WTC11 (cell line): ENCODE data around the gene PTGS1. TPM values are rescaled to one million over a fixed set of nuclear protein-coding genes. Genes with fewer than 3 reads are reported as not detected.

Experiments used
- ATAC-seq: fragments of 200-7000 bp; cut with Tn5 transposase; 2 replicates; pipeline ENCODE4 v1.10.0; 2021; ENCODE audit warnings: mild to moderate bottlenecking, moderate library complexity
- CTCF ChIA-PET: fragments of 300-600 bp; sonication (Branson Sonifier 250); formaldehyde crosslinking; loops from one replicate; lab custom pipeline; 2021; ENCODE audit warnings: antibody characterized with exemption; lab: Charles Lee
- POLR2A ChIA-PET: fragments of 350-600 bp; sonication (Branson Sonifier 250); formaldehyde crosslinking; loops from one replicate; lab custom pipeline; 2021; ENCODE audit warnings: antibody characterized with exemption; lab: Charles Lee
- DNase-seq: peaks from one replicate; pipeline ENCODE4 v3.0.0; 2021; ENCODE audit warnings: low spot score
- H3K27ac Mint-ChIP-seq: 2 replicates; pipeline ENCODE4 v1.8.0; 2021; ENCODE audit warnings: mixed read lengths
- H3K27me3 Mint-ChIP-seq: 2 replicates; pipeline ENCODE4 v1.8.0; 2021; ENCODE audit warnings: low read depth, mild to moderate bottlenecking, moderate library complexity, mixed read lengths
- H3K36me3 Mint-ChIP-seq: 2 replicates; pipeline ENCODE4 v1.8.0; 2021; ENCODE audit warnings: mixed read lengths
- H3K4me1 Mint-ChIP-seq: 2 replicates; pipeline ENCODE4 v1.8.0; 2022; ENCODE audit warnings: mixed read lengths
- H3K4me3 Mint-ChIP-seq: 2 replicates; pipeline ENCODE4 v1.8.0; 2021; ENCODE audit warnings: mild to moderate bottlenecking, moderate library complexity, mixed read lengths
- H3K9me3 Mint-ChIP-seq: 2 replicates; pipeline ENCODE4 v1.8.0; 2021; ENCODE audit warnings: mixed read lengths
- FOXJ3 ChIP-seq: sonication (generic); formaldehyde crosslinking; IDR thresholded peaks from 2 replicates; pipeline ENCODE4 v1.9.0; 2021; ENCODE audit warnings: missing genetic modification reagents, mild to moderate bottlenecking, borderline replicate concordance
- GTF2I ChIP-seq: fragments of 250-450 bp; sonication (Bioruptor Pico); conservative IDR thresholded peaks from 2 replicates; pipeline ENCODE4 v1.4.0; 2021; ENCODE audit warnings: mild to moderate bottlenecking
- KAT7 ChIP-seq: sonication (generic); formaldehyde crosslinking; IDR thresholded peaks from 2 replicates; pipeline ENCODE4 v1.8.1; 2023; ENCODE audit warnings: missing genetic modification reagents, mild to moderate bottlenecking, borderline replicate concordance
- NFATC4 ChIP-seq: fragments of 250-450 bp; sonication (Bioruptor Pico); IDR thresholded peaks from 2 replicates; pipeline ENCODE4 v1.9.0; 2021; ENCODE audit warnings: mild to moderate bottlenecking
- PRRX2 ChIP-seq: fragments of 250-450 bp; sonication (Bioruptor Pico); IDR thresholded peaks from 2 replicates; pipeline ENCODE4 v1.8.0; 2021; ENCODE audit warnings: mild to moderate bottlenecking
- RELA ChIP-seq: sonication (generic); formaldehyde crosslinking; IDR thresholded peaks from 2 replicates; pipeline ENCODE4 v1.8.1; 2022; ENCODE audit warnings: missing genetic modification reagents, mild to moderate bottlenecking, borderline replicate concordance
- TCF7 ChIP-seq: sonication (generic); formaldehyde crosslinking; IDR thresholded peaks from 2 replicates; pipeline ENCODE4 v1.8.0; 2022; ENCODE audit warnings: mild to moderate bottlenecking, low read depth, missing genetic modification reagents, moderate library complexity
- ZNF317 ChIP-seq: sonication (generic); formaldehyde crosslinking; IDR thresholded peaks from 2 replicates; pipeline ENCODE4 v1.8.1; 2023; ENCODE audit warnings: low read depth, mild to moderate bottlenecking, moderate library complexity, missing genetic modification reagents, borderline replicate concordance
- ZNF671 ChIP-seq: fragments of 250-450 bp; sonication (Bioruptor Pico); IDR thresholded peaks from 2 replicates; pipeline ENCODE4 v1.8.0; 2021; ENCODE audit warnings: mild to moderate bottlenecking
- total RNA-seq: library from RNA; stranded (reverse); gene quantifications from 3 replicates; pipeline ENCODE4 v1.2.3, GENCODE V29; 2021
- TF ChIP-seq, protein P1 (sequence below): sonication (generic); formaldehyde crosslinking; IDR thresholded peaks from 2 replicates; pipeline ENCODE4 v1.8.1; 2022; ENCODE audit warnings: missing genetic modification reagents, borderline replicate concordance
- TF ChIP-seq, protein P2 (sequence below): sonication (generic); formaldehyde crosslinking; IDR thresholded peaks from 2 replicates; pipeline ENCODE4 v1.8.1; 2023; ENCODE audit warnings: mild to moderate bottlenecking, missing genetic modification reagents
- TF ChIP-seq, protein P3 (sequence below): sonication (generic); formaldehyde crosslinking; IDR thresholded peaks from 2 replicates; pipeline ENCODE4 v1.8.1; 2022; ENCODE audit warnings: low read depth, mild to moderate bottlenecking, moderate library complexity, missing genetic modification reagents, borderline replicate concordance
- TF ChIP-seq, protein P4 (sequence below): sonication (generic); formaldehyde crosslinking; conservative IDR thresholded peaks from 2 replicates; pipeline ENCODE4 v1.8.1; 2023; ENCODE audit warnings: mild to moderate bottlenecking, low read depth, missing genetic modification reagents, moderate library complexity
- TF ChIP-seq, protein P5 (sequence below): fragments of 250-450 bp; sonication (Bioruptor Pico); IDR thresholded peaks from 2 replicates; pipeline ENCODE4 v2.1.2; 2022; ENCODE audit warnings: mild to moderate bottlenecking, moderate library complexity
- TF ChIP-seq, protein P6 (sequence below): fragments of 250-450 bp; sonication (Bioruptor Pico); IDR thresholded peaks from 2 replicates; pipeline ENCODE4 v1.9.0; 2021; ENCODE audit warnings: mild to moderate bottlenecking
- TF ChIP-seq, protein P7 (sequence below): fragments of 250-450 bp; sonication (Bioruptor Pico); IDR thresholded peaks from 2 replicates; pipeline ENCODE4 v1.9.0; 2021; ENCODE audit warnings: mild to moderate bottlenecking, borderline replicate concordance
- TF ChIP-seq, protein P8 (sequence below): sonication (generic); formaldehyde crosslinking; IDR thresholded peaks from 2 replicates; pipeline ENCODE4 v1.8.1; 2023; ENCODE audit warnings: mild to moderate bottlenecking, missing genetic modification reagents, moderate library complexity
- TF ChIP-seq, protein P9 (sequence below): sonication (generic); formaldehyde crosslinking; IDR thresholded peaks from 2 replicates; pipeline ENCODE4 v1.8.0; 2022; ENCODE audit warnings: mild to moderate bottlenecking, missing genetic modification reagents

The PTGS1 gene
- total RNA-seq, 1 experiment from 2014 or later, result 1.0 TPM

DNA sequence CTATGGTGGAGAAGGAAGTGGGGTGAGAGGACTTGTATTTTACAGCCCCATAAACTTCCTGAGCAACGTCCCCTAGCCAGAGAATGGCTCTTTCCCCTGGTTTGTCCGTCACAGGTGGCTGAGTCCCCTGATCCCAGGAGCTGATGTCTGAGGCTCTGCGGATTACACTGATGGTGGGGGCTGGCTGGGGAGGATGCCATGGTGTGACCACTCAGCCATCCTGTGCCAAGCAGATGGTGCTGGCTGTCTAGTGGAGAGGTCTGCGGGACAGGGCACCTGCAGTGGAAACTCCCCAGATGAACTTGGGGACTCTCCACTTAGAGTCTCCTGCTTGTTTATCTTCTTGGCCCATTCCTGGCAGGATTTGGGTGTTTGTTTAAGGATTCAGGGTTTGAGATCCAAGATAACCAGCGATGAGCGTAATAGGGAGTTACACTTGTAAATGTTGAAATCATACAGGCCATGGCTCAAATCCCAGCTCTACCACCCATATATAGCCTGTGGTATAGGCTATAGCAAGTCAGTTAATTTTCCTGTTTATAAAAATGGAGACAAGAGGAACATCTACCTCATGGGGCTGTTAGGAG is 4.7 kb upstream of the PTGS1 start (continued):
- TF ChIP-seq, protein P1, sequence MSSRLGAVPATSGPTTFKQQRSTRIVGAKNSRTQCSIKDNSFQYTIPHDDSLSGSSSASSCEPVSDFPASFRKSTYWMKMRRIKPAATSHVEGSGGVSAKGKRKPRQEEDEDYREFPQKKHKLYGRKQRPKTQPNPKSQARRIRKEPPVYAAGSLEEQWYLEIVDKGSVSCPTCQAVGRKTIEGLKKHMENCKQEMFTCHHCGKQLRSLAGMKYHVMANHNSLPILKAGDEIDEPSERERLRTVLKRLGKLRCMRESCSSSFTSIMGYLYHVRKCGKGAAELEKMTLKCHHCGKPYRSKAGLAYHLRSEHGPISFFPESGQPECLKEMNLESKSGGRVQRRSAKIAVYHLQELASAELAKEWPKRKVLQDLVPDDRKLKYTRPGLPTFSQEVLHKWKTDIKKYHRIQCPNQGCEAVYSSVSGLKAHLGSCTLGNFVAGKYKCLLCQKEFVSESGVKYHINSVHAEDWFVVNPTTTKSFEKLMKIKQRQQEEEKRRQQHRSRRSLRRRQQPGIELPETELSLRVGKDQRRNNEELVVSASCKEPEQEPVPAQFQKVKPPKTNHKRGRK, result no peak
- TF ChIP-seq, protein P2, sequence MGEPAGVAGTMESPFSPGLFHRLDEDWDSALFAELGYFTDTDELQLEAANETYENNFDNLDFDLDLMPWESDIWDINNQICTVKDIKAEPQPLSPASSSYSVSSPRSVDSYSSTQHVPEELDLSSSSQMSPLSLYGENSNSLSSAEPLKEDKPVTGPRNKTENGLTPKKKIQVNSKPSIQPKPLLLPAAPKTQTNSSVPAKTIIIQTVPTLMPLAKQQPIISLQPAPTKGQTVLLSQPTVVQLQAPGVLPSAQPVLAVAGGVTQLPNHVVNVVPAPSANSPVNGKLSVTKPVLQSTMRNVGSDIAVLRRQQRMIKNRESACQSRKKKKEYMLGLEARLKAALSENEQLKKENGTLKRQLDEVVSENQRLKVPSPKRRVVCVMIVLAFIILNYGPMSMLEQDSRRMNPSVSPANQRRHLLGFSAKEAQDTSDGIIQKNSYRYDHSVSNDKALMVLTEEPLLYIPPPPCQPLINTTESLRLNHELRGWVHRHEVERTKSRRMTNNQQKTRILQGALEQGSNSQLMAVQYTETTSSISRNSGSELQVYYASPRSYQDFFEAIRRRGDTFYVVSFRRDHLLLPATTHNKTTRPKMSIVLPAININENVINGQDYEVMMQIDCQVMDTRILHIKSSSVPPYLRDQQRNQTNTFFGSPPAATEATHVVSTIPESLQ (CRISPR knock-in tag), result no peak

DNA sequence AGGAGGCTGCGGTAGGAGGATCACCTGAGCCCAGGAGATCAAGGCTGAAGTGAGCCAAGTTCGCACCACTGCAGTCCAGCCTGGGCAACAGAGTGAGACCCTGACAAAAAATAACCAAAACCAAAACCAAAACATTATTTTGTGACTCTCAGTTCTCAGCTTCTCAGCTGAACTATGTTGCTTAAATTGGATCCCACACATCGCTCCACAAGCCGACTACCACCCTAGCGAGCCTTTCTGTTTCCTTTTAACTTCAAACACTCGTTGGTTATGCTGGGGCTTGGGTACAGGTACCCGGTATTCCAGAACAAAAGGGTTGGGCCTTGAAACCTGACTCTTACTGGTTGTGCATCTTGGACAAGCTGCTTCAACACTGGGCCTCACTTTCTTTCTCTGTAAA is 3.8 kb upstream of the PTGS1 start:
- H3K9me3 Mint-ChIP-seq, result no peaks in the 10 kb centered on the region
- POLR2A ChIA-PET, result no interaction called here
- TF ChIP-seq, protein P3, sequence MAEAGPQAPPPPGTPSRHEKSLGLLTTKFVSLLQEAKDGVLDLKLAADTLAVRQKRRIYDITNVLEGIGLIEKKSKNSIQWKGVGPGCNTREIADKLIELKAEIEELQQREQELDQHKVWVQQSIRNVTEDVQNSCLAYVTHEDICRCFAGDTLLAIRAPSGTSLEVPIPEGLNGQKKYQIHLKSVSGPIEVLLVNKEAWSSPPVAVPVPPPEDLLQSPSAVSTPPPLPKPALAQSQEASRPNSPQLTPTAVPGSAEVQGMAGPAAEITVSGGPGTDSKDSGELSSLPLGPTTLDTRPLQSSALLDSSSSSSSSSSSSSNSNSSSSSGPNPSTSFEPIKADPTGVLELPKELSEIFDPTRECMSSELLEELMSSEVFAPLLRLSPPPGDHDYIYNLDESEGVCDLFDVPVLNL (CRISPR knock-in tag), result no peak
- TF ChIP-seq, protein P4, sequence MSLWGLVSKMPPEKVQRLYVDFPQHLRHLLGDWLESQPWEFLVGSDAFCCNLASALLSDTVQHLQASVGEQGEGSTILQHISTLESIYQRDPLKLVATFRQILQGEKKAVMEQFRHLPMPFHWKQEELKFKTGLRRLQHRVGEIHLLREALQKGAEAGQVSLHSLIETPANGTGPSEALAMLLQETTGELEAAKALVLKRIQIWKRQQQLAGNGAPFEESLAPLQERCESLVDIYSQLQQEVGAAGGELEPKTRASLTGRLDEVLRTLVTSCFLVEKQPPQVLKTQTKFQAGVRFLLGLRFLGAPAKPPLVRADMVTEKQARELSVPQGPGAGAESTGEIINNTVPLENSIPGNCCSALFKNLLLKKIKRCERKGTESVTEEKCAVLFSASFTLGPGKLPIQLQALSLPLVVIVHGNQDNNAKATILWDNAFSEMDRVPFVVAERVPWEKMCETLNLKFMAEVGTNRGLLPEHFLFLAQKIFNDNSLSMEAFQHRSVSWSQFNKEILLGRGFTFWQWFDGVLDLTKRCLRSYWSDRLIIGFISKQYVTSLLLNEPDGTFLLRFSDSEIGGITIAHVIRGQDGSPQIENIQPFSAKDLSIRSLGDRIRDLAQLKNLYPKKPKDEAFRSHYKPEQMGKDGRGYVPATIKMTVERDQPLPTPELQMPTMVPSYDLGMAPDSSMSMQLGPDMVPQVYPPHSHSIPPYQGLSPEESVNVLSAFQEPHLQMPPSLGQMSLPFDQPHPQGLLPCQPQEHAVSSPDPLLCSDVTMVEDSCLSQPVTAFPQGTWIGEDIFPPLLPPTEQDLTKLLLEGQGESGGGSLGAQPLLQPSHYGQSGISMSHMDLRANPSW (CRISPR knock-in tag), result no peak
- TF ChIP-seq KAT7 (CRISPR knock-in tag) (no peak), FOXJ3 (CRISPR knock-in tag) (no peak), ZNF671 (CRISPR knock-in tag) (no peak), GTF2I (CRISPR knock-in tag) (no peak), ZNF317 (no peak), NFATC4 (CRISPR knock-in tag) (no peak), PRRX2 (CRISPR knock-in tag) (no peak), TCF7 (CRISPR knock-in tag) (no peak), RELA (no peak)
- TF ChIP-seq, protein P5, sequence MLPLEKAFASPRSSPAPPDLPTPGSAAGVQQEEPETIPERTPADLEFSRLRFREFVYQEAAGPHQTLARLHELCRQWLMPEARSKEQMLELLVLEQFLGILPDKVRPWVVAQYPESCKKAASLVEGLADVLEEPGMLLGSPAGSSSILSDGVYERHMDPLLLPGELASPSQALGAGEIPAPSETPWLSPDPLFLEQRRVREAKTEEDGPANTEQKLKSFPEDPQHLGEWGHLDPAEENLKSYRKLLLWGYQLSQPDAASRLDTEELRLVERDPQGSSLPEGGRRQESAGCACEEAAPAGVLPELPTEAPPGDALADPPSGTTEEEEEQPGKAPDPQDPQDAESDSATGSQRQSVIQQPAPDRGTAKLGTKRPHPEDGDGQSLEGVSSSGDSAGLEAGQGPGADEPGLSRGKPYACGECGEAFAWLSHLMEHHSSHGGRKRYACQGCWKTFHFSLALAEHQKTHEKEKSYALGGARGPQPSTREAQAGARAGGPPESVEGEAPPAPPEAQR (CRISPR knock-in tag), result no peak
- TF ChIP-seq, protein P6, sequence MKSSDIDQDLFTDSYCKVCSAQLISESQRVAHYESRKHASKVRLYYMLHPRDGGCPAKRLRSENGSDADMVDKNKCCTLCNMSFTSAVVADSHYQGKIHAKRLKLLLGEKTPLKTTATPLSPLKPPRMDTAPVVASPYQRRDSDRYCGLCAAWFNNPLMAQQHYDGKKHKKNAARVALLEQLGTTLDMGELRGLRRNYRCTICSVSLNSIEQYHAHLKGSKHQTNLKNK (CRISPR knock-in tag), result no peak
- TF ChIP-seq, protein P7, sequence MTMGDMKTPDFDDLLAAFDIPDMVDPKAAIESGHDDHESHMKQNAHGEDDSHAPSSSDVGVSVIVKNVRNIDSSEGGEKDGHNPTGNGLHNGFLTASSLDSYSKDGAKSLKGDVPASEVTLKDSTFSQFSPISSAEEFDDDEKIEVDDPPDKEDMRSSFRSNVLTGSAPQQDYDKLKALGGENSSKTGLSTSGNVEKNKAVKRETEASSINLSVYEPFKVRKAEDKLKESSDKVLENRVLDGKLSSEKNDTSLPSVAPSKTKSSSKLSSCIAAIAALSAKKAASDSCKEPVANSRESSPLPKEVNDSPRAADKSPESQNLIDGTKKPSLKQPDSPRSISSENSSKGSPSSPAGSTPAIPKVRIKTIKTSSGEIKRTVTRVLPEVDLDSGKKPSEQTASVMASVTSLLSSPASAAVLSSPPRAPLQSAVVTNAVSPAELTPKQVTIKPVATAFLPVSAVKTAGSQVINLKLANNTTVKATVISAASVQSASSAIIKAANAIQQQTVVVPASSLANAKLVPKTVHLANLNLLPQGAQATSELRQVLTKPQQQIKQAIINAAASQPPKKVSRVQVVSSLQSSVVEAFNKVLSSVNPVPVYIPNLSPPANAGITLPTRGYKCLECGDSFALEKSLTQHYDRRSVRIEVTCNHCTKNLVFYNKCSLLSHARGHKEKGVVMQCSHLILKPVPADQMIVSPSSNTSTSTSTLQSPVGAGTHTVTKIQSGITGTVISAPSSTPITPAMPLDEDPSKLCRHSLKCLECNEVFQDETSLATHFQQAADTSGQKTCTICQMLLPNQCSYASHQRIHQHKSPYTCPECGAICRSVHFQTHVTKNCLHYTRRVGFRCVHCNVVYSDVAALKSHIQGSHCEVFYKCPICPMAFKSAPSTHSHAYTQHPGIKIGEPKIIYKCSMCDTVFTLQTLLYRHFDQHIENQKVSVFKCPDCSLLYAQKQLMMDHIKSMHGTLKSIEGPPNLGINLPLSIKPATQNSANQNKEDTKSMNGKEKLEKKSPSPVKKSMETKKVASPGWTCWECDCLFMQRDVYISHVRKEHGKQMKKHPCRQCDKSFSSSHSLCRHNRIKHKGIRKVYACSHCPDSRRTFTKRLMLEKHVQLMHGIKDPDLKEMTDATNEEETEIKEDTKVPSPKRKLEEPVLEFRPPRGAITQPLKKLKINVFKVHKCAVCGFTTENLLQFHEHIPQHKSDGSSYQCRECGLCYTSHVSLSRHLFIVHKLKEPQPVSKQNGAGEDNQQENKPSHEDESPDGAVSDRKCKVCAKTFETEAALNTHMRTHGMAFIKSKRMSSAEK (CRISPR knock-in tag), result no peak
- TF ChIP-seq, protein P8, sequence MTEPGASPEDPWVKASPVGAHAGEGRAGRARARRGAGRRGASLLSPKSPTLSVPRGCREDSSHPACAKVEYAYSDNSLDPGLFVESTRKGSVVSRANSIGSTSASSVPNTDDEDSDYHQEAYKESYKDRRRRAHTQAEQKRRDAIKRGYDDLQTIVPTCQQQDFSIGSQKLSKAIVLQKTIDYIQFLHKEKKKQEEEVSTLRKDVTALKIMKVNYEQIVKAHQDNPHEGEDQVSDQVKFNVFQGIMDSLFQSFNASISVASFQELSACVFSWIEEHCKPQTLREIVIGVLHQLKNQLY (CRISPR knock-in tag), result no peak
- TF ChIP-seq, protein P9, sequence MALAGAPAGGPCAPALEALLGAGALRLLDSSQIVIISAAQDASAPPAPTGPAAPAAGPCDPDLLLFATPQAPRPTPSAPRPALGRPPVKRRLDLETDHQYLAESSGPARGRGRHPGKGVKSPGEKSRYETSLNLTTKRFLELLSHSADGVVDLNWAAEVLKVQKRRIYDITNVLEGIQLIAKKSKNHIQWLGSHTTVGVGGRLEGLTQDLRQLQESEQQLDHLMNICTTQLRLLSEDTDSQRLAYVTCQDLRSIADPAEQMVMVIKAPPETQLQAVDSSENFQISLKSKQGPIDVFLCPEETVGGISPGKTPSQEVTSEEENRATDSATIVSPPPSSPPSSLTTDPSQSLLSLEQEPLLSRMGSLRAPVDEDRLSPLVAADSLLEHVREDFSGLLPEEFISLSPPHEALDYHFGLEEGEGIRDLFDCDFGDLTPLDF (CRISPR knock-in tag), result no peak

More for the DNA sequence above, 3.8 kb upstream of the PTGS1 start:
- no peak for ATAC-seq
- no peak overlapping the region for H3K4me3 Mint-ChIP-seq
- CTCF ChIA-PET, result interaction anchor here (0.9 to 2.6 kb wide), 4 partner anchors 10 to 244 kb away, joined by 3 to 21 read pairs (median 4); no protein-coding TSS in a partner anchor
- peaks cover 44% of the 10 kb centered on the region for H3K27me3 Mint-ChIP-seq
- H3K36me3 Mint-ChIP-seq, result no peaks in the 10 kb centered on the region
- no peak for DNase-seq
- no peak overlapping the region for H3K27ac Mint-ChIP-seq
- H3K4me1 Mint-ChIP-seq, result peaks cover 13% of the 10 kb centered on the region
